K562 (cell line): ENCODE measurements around the gene KMT2D. TPM values are rescaled to one million over a fixed set of nuclear protein-coding genes. Genes with fewer than 3 reads are reported as not detected.
A peak's percentile ranks its signal among the peaks of the same experiment; 100 is the strongest.

Experiments used
- ATAC-seq: fragments of 200-7000 bp; cut with Tn5 transposase; 3 replicates; pipeline ENCODE4 v1.9.1; 2020; ENCODE audit warnings: moderate library complexity
- BruUV-seq: library from RNA; stranded (reverse); fragments of 400-500 nt; replicated peaks from 2 replicates; lab custom pipeline; 2021; lab: Mats Ljungman, UMichigan
- CTCF ChIA-PET: fragments of 300-600 bp; formaldehyde crosslinking; extraction: SDS; loops from one replicate; lab custom pipeline; 2021; ENCODE audit warnings: low intra/inter-chr PET ratio; lab: Yijun Ruan, JAX
- POLR2A ChIA-PET: fragments of 300-600, 350-650 bp; sonication (Branson Sonifier 250); formaldehyde crosslinking; extraction: SDS; loops from one replicate; lab custom pipeline; 2021; ENCODE audit warnings: antibody characterized with exemption, inconsistent platforms; lab: Yijun Ruan, JAX
- DNase-seq, 4 experiments: peaks; one replicate each; pipeline versions ENCODE4 v3.0.0 to v3.0.0-alpha.2; 2011 to 2018; ENCODE audit warnings: low spot score in 3 of 4, mixed read lengths in 3 of 4; ENCODE audit errors: extremely low read depth in 1 of 4
- FAIRE-seq: peaks from 2 replicates; lab custom pipeline; 2011; peaks lifted over from hg19 to GRCh38; lab: Jason Lieb, UNC
- H2AFZ ChIP-seq: 2 replicates; pipeline ENCODE4 v1.6.0; 2011; ENCODE audit warnings: low read depth, low read length, control low read depth, inconsistent platforms
- H3K27ac ChIP-seq: fragments of 200-600 bp; 3 replicates; pipeline ENCODE4 v1.8.0; 2011; ENCODE audit warnings: low read depth, mild to moderate bottlenecking, control low read depth, inconsistent platforms, low read length, moderate library complexity, mixed read lengths; ENCODE audit errors: extremely low read depth
- H3K27me3 ChIP-seq, 2 experiments: fragments of 300-600 bp in 1 of 2; 2 replicates in 1 of 2; 3 replicates in 1 of 2; pipeline versions ENCODE4 v1.6.0 to v1.8.0; 2011; ENCODE audit warnings: inconsistent platforms in 2 of 2, low read length in 2 of 2, mild to moderate bottlenecking in 1 of 2, mixed read lengths in 1 of 2, moderate library complexity in 1 of 2; ENCODE audit not compliant: control insufficient read depth in 2 of 2, insufficient read depth in 2 of 2
- H3K36me3 ChIP-seq: fragments of 300-600 bp; 3 replicates; pipeline ENCODE4 v1.8.0; 2011; ENCODE audit warnings: mild to moderate bottlenecking, low read length, inconsistent platforms; ENCODE audit not compliant: control insufficient read depth, insufficient read depth
- H3K4me1 ChIP-seq, 2 experiments: fragments of 200-600 bp in 1 of 2; replicated peaks in 1 of 2; 2 replicates in 1 of 2; 3 replicates in 1 of 2; pipeline versions ENCODE4 v1.5.1 to v1.8.0; 2011; ENCODE audit warnings: inconsistent platforms in 2 of 2, low read length in 2 of 2, mild to moderate bottlenecking in 1 of 2, mixed read lengths in 1 of 2, moderate library complexity in 1 of 2; ENCODE audit not compliant: control insufficient read depth in 2 of 2, insufficient read depth in 2 of 2
- H3K4me2 ChIP-seq: 2 replicates; pipeline ENCODE4 v1.6.1; 2011; ENCODE audit warnings: low read length, control low read depth, inconsistent platforms, mixed read lengths; ENCODE audit not compliant: insufficient read depth
- H3K4me3 ChIP-seq: fragments of 200-600 bp; sonication (generic), shearing (Covaris generic); 2 replicates; pipeline ENCODE4 v1.5.1; 2016; ENCODE audit warnings: control low read depth, inconsistent platforms
- H3K79me2 ChIP-seq: fragments of 200-600 bp; 3 replicates; pipeline ENCODE4 v1.8.0; 2011; ENCODE audit warnings: low read length, inconsistent platforms; ENCODE audit not compliant: control insufficient read depth, insufficient read depth
- H3K9ac ChIP-seq, 2 experiments: 2 replicates each; pipeline versions ENCODE4 v1.6.0 to v1.6.1; 2011; ENCODE audit warnings: low read depth in 2 of 2, low read length in 2 of 2, control low read depth in 1 of 2, inconsistent platforms in 1 of 2, mild to moderate bottlenecking in 1 of 2, mixed read lengths in 1 of 2; ENCODE audit not compliant: insufficient read depth in 1 of 2
- H3K9me1 ChIP-seq: one replicate; pipeline ENCODE4 v1.6.0; 2011; ENCODE audit warnings: inconsistent platforms, mild to moderate bottlenecking, low read length, moderate library complexity; ENCODE audit not compliant: control insufficient read depth, insufficient read depth
- H3K9me3 ChIP-seq: replicated peaks from 2 replicates; pipeline ENCODE4 v1.5.1; 2011; ENCODE audit warnings: low read depth, low read length, inconsistent platforms; ENCODE audit not compliant: control insufficient read depth, insufficient read depth
- H4K20me1 ChIP-seq: replicated peaks from 2 replicates; pipeline ENCODE4 v1.6.1; 2011; ENCODE audit warnings: low read length, inconsistent platforms, mixed read lengths; ENCODE audit not compliant: control insufficient read depth, insufficient read depth
- ATF3 ChIP-seq, 2 experiments: fragments of 450-650 bp in 1 of 2; sonication (generic) in 1 of 2; formaldehyde crosslinking in 1 of 2; IDR thresholded peaks in 1 of 2; conservative IDR thresholded peaks in 1 of 2; 2 replicates each; pipeline versions ENCODE4 v1.6.1 to v1.8.1; 2016 to 2023; ENCODE audit warnings: mild to moderate bottlenecking in 2 of 2, moderate library complexity in 2 of 2, inconsistent platforms in 1 of 2, missing genetic modification reagents in 1 of 2
- FIP1L1 ChIP-seq: fragments of 200-400 bp; formaldehyde crosslinking; IDR thresholded peaks from 2 replicates; pipeline ENCODE4 v1.6.1; 2018; ENCODE audit warnings: mild to moderate bottlenecking, low read depth, low read length; ENCODE audit not compliant: poor library complexity, severe bottlenecking
- FOSL1 ChIP-seq: fragments of 200-800 bp; sonication (Bioruptor generic); conservative IDR thresholded peaks from 2 replicates; pipeline ENCODE4 v1.6.1; 2016; ENCODE audit warnings: missing genetic modification characterization, missing compliant biosample characterization
- FUS ChIP-seq: fragments of 200-400 bp; formaldehyde crosslinking; optimal IDR thresholded peaks from 2 replicates; pipeline ENCODE3; 2017; ENCODE audit warnings: low read depth, low read length
- JUND ChIP-seq, 2 experiments: IDR thresholded peaks; 2 replicates in 1 of 2; 3 replicates in 1 of 2; pipeline ENCODE4 v1.6.1; 2011; ENCODE audit warnings: borderline replicate concordance in 2 of 2, low read depth in 2 of 2, low read length in 2 of 2, improper control_type of control experiment in 1 of 2, missing biosample characterization in 1 of 2, missing genetic modification characterization in 1 of 2, missing genetic modification reagents in 1 of 2
- NKRF ChIP-seq: fragments of 450-650 bp; IDR thresholded peaks from 2 replicates; pipeline ENCODE4 v1.6.1; 2016; ENCODE audit warnings: borderline replicate concordance
- NR0B1 ChIP-seq: fragments of 450-650 bp; IDR thresholded peaks from one replicate; pipeline ENCODE4 v1.6.1; 2018; ENCODE audit warnings: mild to moderate bottlenecking, moderate library complexity; ENCODE audit not compliant: partially characterized antibody
- POLR2A ChIP-seq: fragments of 450-650 bp; conservative IDR thresholded peaks from 2 replicates; pipeline ENCODE4 v1.6.1; 2016
- PTRF ChIP-seq: fragments of 450-650 bp; IDR thresholded peaks from 2 replicates; pipeline ENCODE4 v1.6.1; 2016; ENCODE audit warnings: mild to moderate bottlenecking, missing genetic modification characterization, missing compliant biosample characterization
- RBBP5 ChIP-seq: fragments of 200-600 bp; sonication (generic); IDR thresholded peaks from 2 replicates; pipeline ENCODE4 v1.6.1; 2012; ENCODE audit warnings: borderline replicate concordance, mild to moderate bottlenecking, low read length, control low read depth, inconsistent platforms; ENCODE audit not compliant: insufficient read depth, poor library complexity, severe bottlenecking
- RBM25 ChIP-seq: fragments of 200-400 bp; formaldehyde crosslinking; IDR thresholded peaks from 2 replicates; pipeline ENCODE4 v1.6.1; 2018; ENCODE audit warnings: low read length, low read depth, moderate library complexity; ENCODE audit not compliant: severe bottlenecking
- RFX1 ChIP-seq: fragments of 450-650 bp; IDR thresholded peaks from 2 replicates; pipeline ENCODE4 v1.6.1; 2016; ENCODE audit warnings: mild to moderate bottlenecking, moderate library complexity
- SUPT5H ChIP-seq: fragments of 450-650 bp; IDR thresholded peaks from 2 replicates; pipeline ENCODE4 v1.6.1; 2016
- TCFL5 ChIP-seq: fragments of 250-450 bp; sonication (Bioruptor Pico); conservative IDR thresholded peaks from 2 replicates; pipeline ENCODE4 v1.6.1; 2021; ENCODE audit warnings: mild to moderate bottlenecking, moderate library complexity, matching md5 sums
- ZBTB34 ChIP-seq: fragments of 250-450 bp; sonication (Bioruptor Pico); IDR thresholded peaks from 2 replicates; pipeline ENCODE4 v1.8.0; 2021; ENCODE audit warnings: mild to moderate bottlenecking, moderate library complexity
- WGBS: fragments of 100-300 bp; shearing (Covaris generic); methylation state at CpG from one replicate; pipeline ENCODE4 v1.1.6; 2016; ENCODE audit warnings: low coverage, mixed read lengths; ENCODE audit not compliant: insufficient coverage; ENCODE audit errors: missing lambda C conversion rate; 5-methylcytosine and 5-hydroxymethylcytosine counted together
- in situ Hi-C: fragments of 300-500 bp; cut with MboI; formaldehyde crosslinking; loops from 4 replicates; pipeline ENCODE4 v1.15.0; 2018; ENCODE audit warnings: inconsistent platforms, mixed read lengths
- intact Hi-C: fragments of 100-400 bp; cut with micrococcal nuclease; formaldehyde crosslinking; loops from 2 replicates; pipeline ENCODE4 v1.14.2; 2022
- polyA plus RNA-seq, 8 experiments: library from polyadenylated mRNA; depleted of rRNA in 4 of 8; stranded (reverse) in 5 of 8; unstranded in 3 of 8; fragments of >200 nt; fragmentation: Nextera tagmentation in 2 of 8; fragmentation: Illumina TruSeq in 1 of 8; extraction: Ambion mirVana in 2 of 8; extraction: Trizol in 1 of 8; gene quantifications; 2 replicates each; pipeline versions ENCODE4 v1.2.1 to v1.2.3, GENCODE V29; 2011 to 2014; ENCODE audit warnings: inconsistent platforms in 1 of 8, missing spikeins in 1 of 8
- total RNA-seq, 7 experiments: library from RNA; depleted of rRNA in 6 of 7; stranded (reverse); fragments of >200 nt in 6 of 7; fragmentation: Illumina TruSeq in 2 of 7; extraction: Trizol in 2 of 7; gene quantifications; 2 replicates each; pipeline versions ENCODE4 v1.2.1 to v1.2.3, GENCODE V29; 2011 to 2021; ENCODE audit warnings: low replicate concordance in 1 of 7

KMT2D gene
- total and polyA plus RNA-seq, 9 of the 15 experiments (the other 6 are each of a cell fraction or from before 2014, with no cell fraction given), result 0.22 to 93.7 (median 13.7) TPM

- Histone ChIP-seq H3K9ac (no peak overlapping the region), H3K4me3 (no peak overlapping the region), H4K20me1 (peaks cover 8% of the 10 kb centered on the region), H3K9me1 (no peaks in the 10 kb centered on the region), H3K9me3 (no peaks in the 10 kb centered on the region), H3K27me3 (no peaks in the 10 kb centered on the region), H3K36me3 (peaks cover 99% of the 10 kb centered on the region), H3K27ac (no peak overlapping the region), H3K4me1 (0 out of 5 replicates have a peak, but pooled peaks cover 0 to 4% of the 10 kb centered on the region in 2 experiments), H3K79me2 (peaks cover 16% of the 10 kb centered on the region), H2AFZ (no peak overlapping the region), H3K4me2 (no peak overlapping the region)
- no TSS peak for BruUV-seq
- in situ Hi-C loops, result no loop called here
- ATAC-seq (no peak; the same call in 2 of the 3 replicates), DNase-seq (no peak), FAIRE-seq (no peak)
- intact Hi-C loops, result no loop called here
- CTCF ChIA-PET, result no interaction called here
- POLR2A ChIA-PET, result interaction anchor here (1.0 to 4.1 kb wide), 4 partner anchors 7 to 20 kb away, joined by 3 to 21 read pairs (median 4); no protein-coding TSS in a partner anchor
- WGBS, result 74% methylated on average over 16 of the region's 20 CpGs
- no peak for TF ChIP-seq TCFL5
- peak; percentile 84 for TF ChIP-seq FOSL1 (tag)
- no peak for TF ChIP-seq RFX1
- peak; percentile 36; the same call in 1 of the 2 replicates for TF ChIP-seq JUND (IDR thresholded peaks at IDR 0.05; ENCODE audit: borderline replicate concordance, low read depth, low read length)
- no peak for TF ChIP-seq JUND (tag; IDR thresholded peaks at IDR 0.05; ENCODE audit: borderline replicate concordance, low read depth, low read length)
- TF ChIP-seq NKRF, result no peak
- no peak for TF ChIP-seq FIP1L1
- no peak for TF ChIP-seq PTRF
- TF ChIP-seq POLR2A, result peak; percentile 36; the same call in 1 of the 2 replicates
- no peak for TF ChIP-seq NR0B1
- TF ChIP-seq ATF3 (IDR thresholded peaks at IDR 0.05), result peak; percentile 63
- TF ChIP-seq ATF3 (CRISPR knock-in tag; conservative IDR thresholded peaks at IDR 0.05), result no peak
- TF ChIP-seq SUPT5H, result 0 out of 2 replicates have a peak, but pooled peaks have one; percentile 42
- no peak for TF ChIP-seq RBM25
- no peak for TF ChIP-seq ZBTB34 (CRISPR knock-in tag)
- no peak for TF ChIP-seq RBBP5
- TF ChIP-seq FUS, result no peak
These were observed 10.9 kb downstream of the KMT2D start for GRCh38 chr12:49049566-49050224.
